Neural progenitor cell (in vitro differentiated cells): ENCODE data around the gene RNF8.

Source experiments
- CTCF ChIP-seq: fragments of 200-600 bp; sonication (generic); IDR thresholded peaks from 2 replicates; pipeline ENCODE4 v1.5.1; 2017; ENCODE audit warnings: antibody characterized with exemption, mild to moderate bottlenecking
- EZH2 ChIP-seq: fragments of 200-600 bp; sonication (generic); IDR thresholded peaks from 2 replicates; pipeline ENCODE4 v1.6.1; 2017; ENCODE audit warnings: antibody characterized with exemption, mild to moderate bottlenecking, moderate library complexity
- EZH2phosphoT487 ChIP-seq: fragments of 200-600 bp; sonication (generic); IDR thresholded peaks from 2 replicates; pipeline ENCODE4 v1.6.1; 2017; ENCODE audit warnings: antibody characterized with exemption

- TF ChIP-seq CTCF (no peak), EZH2 (no peak), EZH2phosphoT487 (no peak)
These were observed 29.4 kb upstream of the RNF8 start for GRCh38 chr6:37324131-37325033.
